Loucy (cell line): ENCODE results near the gene CLIC6.

Source experiments
- H2AFZ ChIP-seq: fragments of 200-600 bp; sonication (generic); 2 replicates; pipeline ENCODE4 v1.6.0; 2016; ENCODE audit warnings: antibody characterized with exemption, mild to moderate bottlenecking, low read length, moderate library complexity
- H3F3A ChIP-seq: fragments of 200-600 bp; 2 replicates; pipeline ENCODE4 v1.6.0; 2016; ENCODE audit warnings: antibody characterized with exemption, low read depth, mild to moderate bottlenecking
- H3K27me3 ChIP-seq: fragments of 200-600 bp; sonication (generic); 2 replicates; pipeline ENCODE4 v1.6.1; 2014; ENCODE audit warnings: low read length, mild to moderate bottlenecking; ENCODE audit not compliant: insufficient read depth, poor library complexity, severe bottlenecking
- H3K36me3 ChIP-seq: fragments of 200-600 bp; sonication (generic); 2 replicates; pipeline ENCODE4 v1.6.1; 2016; ENCODE audit warnings: low read length; ENCODE audit not compliant: insufficient read depth
- H3K4me1 ChIP-seq: fragments of 200-600 bp; sonication (generic); 2 replicates; pipeline ENCODE4 v1.5.1; 2014; ENCODE audit warnings: low read length, mild to moderate bottlenecking; ENCODE audit not compliant: insufficient read depth, poor library complexity, severe bottlenecking
- H3K4me2 ChIP-seq: fragments of 200-600 bp; sonication (generic); 2 replicates; pipeline ENCODE4 v1.6.0; 2014; ENCODE audit warnings: antibody characterized with exemption, low read length, low read depth, mild to moderate bottlenecking; ENCODE audit not compliant: poor library complexity, severe bottlenecking
- H3K4me3 ChIP-seq: fragments of 200-600 bp; sonication (generic); 2 replicates; pipeline ENCODE4 v1.5.1; 2014; ENCODE audit warnings: low read length, mild to moderate bottlenecking, mixed read lengths; ENCODE audit not compliant: poor library complexity, severe bottlenecking
- H3K79me2 ChIP-seq: fragments of 200-600 bp; sonication (generic); 2 replicates; pipeline ENCODE4 v1.6.1; 2014; ENCODE audit warnings: low read length; ENCODE audit not compliant: insufficient read depth
- H3K9ac ChIP-seq: fragments of 200-600 bp; sonication (generic); 2 replicates; pipeline ENCODE4 v1.6.0; 2014; ENCODE audit warnings: mild to moderate bottlenecking, low read depth, low read length, moderate library complexity; ENCODE audit not compliant: poor library complexity, severe bottlenecking
- H3K9me2 ChIP-seq: fragments of 200-600 bp; sonication (generic); replicated peaks from 2 replicates; pipeline ENCODE4 v1.6.1; 2016; ENCODE audit warnings: low read depth, low read length, mixed read lengths
- H3K9me3 ChIP-seq: fragments of 200-600 bp; sonication (generic); 2 replicates; pipeline ENCODE4 v1.6.1; 2014; ENCODE audit warnings: mild to moderate bottlenecking, antibody characterized with exemption, low read length, low read depth; ENCODE audit not compliant: insufficient read depth
- H4K20me1 ChIP-seq: fragments of 200-600 bp; sonication (generic); 2 replicates; pipeline ENCODE4 v1.6.0; 2014; ENCODE audit warnings: antibody characterized with exemption, low read length, mild to moderate bottlenecking; ENCODE audit not compliant: insufficient read depth, poor library complexity, severe bottlenecking
- CTCF ChIP-seq: fragments of 200-600 bp; sonication (generic); conservative IDR thresholded peaks from 2 replicates; pipeline ENCODE4 v1.5.1; 2014; ENCODE audit warnings: mild to moderate bottlenecking, antibody characterized with exemption, low read length
- EZH2phosphoT487 ChIP-seq: fragments of 200-600 bp; IDR thresholded peaks from 2 replicates; pipeline ENCODE4 v1.6.1; 2018; ENCODE audit warnings: antibody characterized with exemption, mild to moderate bottlenecking, moderate library complexity, borderline replicate concordance

Gene CLIC6

GRCh38 chr21:34722684-34723300 lies 54.0 kb downstream of the CLIC6 start:
- Histone ChIP-seq H3K79me2 (no peaks in the 10 kb centered on the region), H3K9me2 (no peaks in the 10 kb centered on the region), H3K27me3 (no peaks in the 10 kb centered on the region), H2AFZ (no peak overlapping the region), H3K9me3 (no peaks in the 10 kb centered on the region), H3K9ac (no peak overlapping the region), H4K20me1 (no peaks in the 10 kb centered on the region), H3K4me3 (no peak overlapping the region), H3K4me1 (peaks cover 8% of the 10 kb centered on the region), H3F3A (no peaks in the 10 kb centered on the region), H3K4me2 (no peak overlapping the region), H3K36me3 (no peaks in the 10 kb centered on the region)
- no peak for TF ChIP-seq EZH2phosphoT487
- peak; percentile 96 for TF ChIP-seq CTCF

DNA sequence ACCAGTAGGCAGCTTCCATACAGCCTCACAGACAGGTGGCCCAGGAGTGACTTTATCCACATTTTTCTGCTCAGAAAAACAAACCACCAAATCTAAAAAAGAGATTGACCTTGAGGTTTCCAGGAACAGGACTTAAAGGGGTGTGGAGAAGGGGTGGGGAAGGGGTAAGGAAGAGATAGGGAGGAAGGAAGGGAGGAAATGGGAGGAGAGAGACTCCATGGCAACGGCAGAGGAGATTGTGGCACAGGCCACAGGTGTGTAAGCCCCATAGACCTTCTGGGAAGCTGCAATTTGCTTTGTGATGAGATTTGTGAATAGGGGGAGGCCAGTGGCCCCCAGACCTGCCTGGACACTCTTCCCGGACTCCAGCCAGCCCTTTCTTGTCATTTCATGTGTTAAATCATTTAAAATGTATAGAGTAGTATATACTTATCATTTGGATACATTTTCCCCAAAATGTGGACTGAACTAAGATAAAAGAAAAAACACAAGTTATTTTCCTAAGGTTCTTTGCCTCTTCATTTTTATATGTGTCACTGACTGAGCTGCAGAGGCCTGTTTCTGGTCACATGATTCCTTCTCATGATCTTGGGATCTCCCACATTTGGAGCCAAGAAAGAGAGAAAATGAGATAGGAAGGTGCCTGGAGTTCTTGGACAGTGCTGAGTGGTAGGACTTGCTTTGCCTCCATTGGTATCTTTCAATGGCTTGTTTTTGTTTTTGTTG lies 55.5 kb downstream of the CLIC6 start:
- Histone ChIP-seq H3K9me3 (no peaks in the 10 kb centered on the region), H3K36me3 (no peaks in the 10 kb centered on the region), H3K27me3 (no peaks in the 10 kb centered on the region), H3K4me1 (peaks cover 8% of the 10 kb centered on the region), H2AFZ (no peak overlapping the region), H4K20me1 (no peaks in the 10 kb centered on the region), H3K79me2 (no peaks in the 10 kb centered on the region), H3K9ac (no peak overlapping the region), H3F3A (no peaks in the 10 kb centered on the region), H3K9me2 (no peaks in the 10 kb centered on the region), H3K4me2 (no peak overlapping the region), H3K4me3 (no peak overlapping the region)
- TF ChIP-seq EZH2phosphoT487 (no peak), CTCF (no peak)

DNA sequence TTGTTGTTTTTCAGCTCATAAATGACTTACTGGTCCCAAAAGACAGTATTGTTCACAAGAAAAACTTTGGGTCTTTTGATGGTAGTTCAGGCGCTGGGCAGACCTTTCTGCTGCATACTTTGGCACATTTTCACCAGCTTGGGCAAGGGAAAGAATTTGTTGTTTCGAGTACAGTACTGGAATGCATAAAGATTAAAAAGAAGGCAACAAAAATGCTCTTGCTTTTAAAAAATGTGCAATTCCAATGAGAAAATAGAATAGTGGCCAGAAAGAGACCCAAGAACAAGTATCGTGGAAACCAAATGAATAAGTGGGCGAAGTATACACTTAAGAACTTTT lies 56.0 kb downstream of the CLIC6 start:
- Histone ChIP-seq H3F3A (no peaks in the 10 kb centered on the region), H3K4me2 (no peak overlapping the region), H3K27me3 (no peaks in the 10 kb centered on the region), H3K36me3 (no peaks in the 10 kb centered on the region), H3K79me2 (no peaks in the 10 kb centered on the region), H3K4me1 (peaks cover 8% of the 10 kb centered on the region), H4K20me1 (no peaks in the 10 kb centered on the region), H3K4me3 (no peak overlapping the region), H3K9ac (no peak overlapping the region), H3K9me2 (no peaks in the 10 kb centered on the region), H2AFZ (no peak overlapping the region), H3K9me3 (no peaks in the 10 kb centered on the region)
- no peak for TF ChIP-seq EZH2phosphoT487
- no peak for TF ChIP-seq CTCF
